Loucy (cell line): ENCODE measurements around the gene NEDD4L.

Source experiments
- H2AFZ ChIP-seq: fragments of 200-600 bp; sonication (generic); 2 replicates; pipeline ENCODE4 v1.6.0; 2016; ENCODE audit warnings: antibody characterized with exemption, mild to moderate bottlenecking, low read length, moderate library complexity
- H3F3A ChIP-seq: fragments of 200-600 bp; 2 replicates; pipeline ENCODE4 v1.6.0; 2016; ENCODE audit warnings: antibody characterized with exemption, low read depth, mild to moderate bottlenecking
- H3K27me3 ChIP-seq: fragments of 200-600 bp; sonication (generic); 2 replicates; pipeline ENCODE4 v1.6.1; 2014; ENCODE audit warnings: low read length, mild to moderate bottlenecking; ENCODE audit not compliant: insufficient read depth, poor library complexity, severe bottlenecking
- H3K36me3 ChIP-seq: fragments of 200-600 bp; sonication (generic); 2 replicates; pipeline ENCODE4 v1.6.1; 2016; ENCODE audit warnings: low read length; ENCODE audit not compliant: insufficient read depth
- H3K4me1 ChIP-seq: fragments of 200-600 bp; sonication (generic); 2 replicates; pipeline ENCODE4 v1.5.1; 2014; ENCODE audit warnings: low read length, mild to moderate bottlenecking; ENCODE audit not compliant: insufficient read depth, poor library complexity, severe bottlenecking
- H3K4me2 ChIP-seq: fragments of 200-600 bp; sonication (generic); 2 replicates; pipeline ENCODE4 v1.6.0; 2014; ENCODE audit warnings: antibody characterized with exemption, low read length, low read depth, mild to moderate bottlenecking; ENCODE audit not compliant: poor library complexity, severe bottlenecking
- H3K4me3 ChIP-seq: fragments of 200-600 bp; sonication (generic); 2 replicates; pipeline ENCODE4 v1.5.1; 2014; ENCODE audit warnings: low read length, mild to moderate bottlenecking, mixed read lengths; ENCODE audit not compliant: poor library complexity, severe bottlenecking
- H3K79me2 ChIP-seq: fragments of 200-600 bp; sonication (generic); 2 replicates; pipeline ENCODE4 v1.6.1; 2014; ENCODE audit warnings: low read length; ENCODE audit not compliant: insufficient read depth
- H3K9ac ChIP-seq: fragments of 200-600 bp; sonication (generic); 2 replicates; pipeline ENCODE4 v1.6.0; 2014; ENCODE audit warnings: mild to moderate bottlenecking, low read depth, low read length, moderate library complexity; ENCODE audit not compliant: poor library complexity, severe bottlenecking
- H3K9me2 ChIP-seq: fragments of 200-600 bp; sonication (generic); replicated peaks from 2 replicates; pipeline ENCODE4 v1.6.1; 2016; ENCODE audit warnings: low read depth, low read length, mixed read lengths
- H3K9me3 ChIP-seq: fragments of 200-600 bp; sonication (generic); 2 replicates; pipeline ENCODE4 v1.6.1; 2014; ENCODE audit warnings: mild to moderate bottlenecking, antibody characterized with exemption, low read length, low read depth; ENCODE audit not compliant: insufficient read depth
- H4K20me1 ChIP-seq: fragments of 200-600 bp; sonication (generic); 2 replicates; pipeline ENCODE4 v1.6.0; 2014; ENCODE audit warnings: antibody characterized with exemption, low read length, mild to moderate bottlenecking; ENCODE audit not compliant: insufficient read depth, poor library complexity, severe bottlenecking
- CTCF ChIP-seq: fragments of 200-600 bp; sonication (generic); conservative IDR thresholded peaks from 2 replicates; pipeline ENCODE4 v1.5.1; 2014; ENCODE audit warnings: mild to moderate bottlenecking, antibody characterized with exemption, low read length
- EZH2phosphoT487 ChIP-seq: fragments of 200-600 bp; IDR thresholded peaks from 2 replicates; pipeline ENCODE4 v1.6.1; 2018; ENCODE audit warnings: antibody characterized with exemption, mild to moderate bottlenecking, moderate library complexity, borderline replicate concordance

Gene NEDD4L

GRCh38 chr18:58097121-58097906 is 53.3 kb downstream of the NEDD4L start:
- TF ChIP-seq EZH2phosphoT487 (no peak), CTCF (no peak)
- Histone ChIP-seq H3K9me2 (no peaks in the 10 kb centered on the region), H4K20me1 (no peaks in the 10 kb centered on the region), H3K36me3 (no peaks in the 10 kb centered on the region), H3F3A (no peaks in the 10 kb centered on the region), H3K27me3 (no peaks in the 10 kb centered on the region), H3K9ac (peak overlapping the region; percentile 11), H3K79me2 (peaks cover 4% of the 10 kb centered on the region; the same call in 1 of the 2 replicates), H3K4me1 (peaks cover 16% of the 10 kb centered on the region), H3K4me2 (peak overlapping the region; percentile 45), H3K4me3 (no peak overlapping the region), H2AFZ (no peak overlapping the region), H3K9me3 (no peaks in the 10 kb centered on the region)

- no peak overlapping the region for H3K9ac ChIP-seq
- no peaks in the 10 kb centered on the region for H3K36me3 ChIP-seq
- H3K4me1 ChIP-seq: peaks cover 16% of the 10 kb centered on the region
- peaks cover 4% of the 10 kb centered on the region; the same call in 1 of the 2 replicates for H3K79me2 ChIP-seq
- H2AFZ ChIP-seq: no peak overlapping the region
- H3F3A ChIP-seq: no peaks in the 10 kb centered on the region
- no peak for TF ChIP-seq EZH2phosphoT487
- TF ChIP-seq CTCF: no peak
- no peaks in the 10 kb centered on the region for H4K20me1 ChIP-seq
- no peak overlapping the region for H3K4me3 ChIP-seq
- H3K4me2 ChIP-seq: no peak overlapping the region
- H3K27me3 ChIP-seq: no peaks in the 10 kb centered on the region
- no peaks in the 10 kb centered on the region for H3K9me2 ChIP-seq
- H3K9me3 ChIP-seq: no peaks in the 10 kb centered on the region
Measured at GRCh38 chr18:58097907-58098166, 53.8 kb downstream of the NEDD4L start.

- no peak overlapping the region for H2AFZ ChIP-seq
- no peaks in the 10 kb centered on the region for H3K36me3 ChIP-seq
- H3K4me2 ChIP-seq: no peak overlapping the region
- H3K27me3 ChIP-seq: no peaks in the 10 kb centered on the region
- no peak overlapping the region for H3K4me3 ChIP-seq
- no peaks in the 10 kb centered on the region for H3K9me2 ChIP-seq
- H3K79me2 ChIP-seq: peaks cover 4% of the 10 kb centered on the region; the same call in 1 of the 2 replicates
- no peaks in the 10 kb centered on the region for H3F3A ChIP-seq
- TF ChIP-seq CTCF: no peak
- TF ChIP-seq EZH2phosphoT487: no peak
- no peak overlapping the region for H3K9ac ChIP-seq
- no peaks in the 10 kb centered on the region for H3K9me3 ChIP-seq
- peaks cover 16% of the 10 kb centered on the region for H3K4me1 ChIP-seq
- no peaks in the 10 kb centered on the region for H4K20me1 ChIP-seq
Measured at GRCh38 chr18:58098706-58099105, 54.7 kb downstream of the NEDD4L start.
